D341Med (cell line): ENCODE measurements around the gene COL15A1.

Experiments
- DNase-seq: peaks from one replicate; pipeline ENCODE4 v3.0.0; 2012; ENCODE audit warnings: low spot score

The COL15A1 gene

GRCh38 chr9:99015448-99015847 is 71.7 kb downstream of the COL15A1 start:
- no peak for DNase-seq

GRCh38 chr9:99015890-99016289 is 72.2 kb downstream of the COL15A1 start:
- DNase-seq = no peak

DNA sequence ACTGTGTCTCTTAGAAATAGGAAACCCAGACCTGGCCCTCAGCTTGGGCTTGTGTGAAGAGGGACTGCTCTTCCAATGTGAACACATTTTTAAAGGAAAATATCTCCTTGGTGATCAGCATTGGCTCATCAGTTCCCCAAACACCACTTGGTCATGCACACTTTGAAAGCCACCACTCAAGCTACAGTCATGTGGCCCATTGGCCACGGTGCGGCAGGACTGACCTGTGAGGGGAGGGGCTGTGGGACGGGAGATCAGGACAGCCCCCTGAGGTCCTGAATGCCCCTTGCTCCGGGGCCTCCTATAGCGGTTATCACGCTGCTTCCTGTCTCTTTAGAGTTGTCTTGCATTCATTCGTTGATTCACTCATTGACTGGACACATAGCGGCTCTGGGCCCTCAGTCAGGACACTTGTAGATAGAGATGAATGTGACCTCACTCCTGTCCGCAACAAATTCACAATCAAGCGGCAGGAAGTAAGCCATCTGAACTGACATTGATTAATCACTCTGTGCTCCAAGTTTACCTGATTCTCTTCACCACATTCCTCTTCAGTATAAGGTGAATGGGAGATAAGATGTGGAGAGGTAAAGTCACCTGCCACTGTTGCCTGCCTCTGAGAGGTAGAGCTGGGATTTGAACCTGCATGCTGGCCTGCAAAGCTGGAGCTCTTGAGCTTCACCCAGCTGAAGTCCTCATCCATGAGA is 73.1 kb downstream of the COL15A1 start:
- no peak for DNase-seq

DNA sequence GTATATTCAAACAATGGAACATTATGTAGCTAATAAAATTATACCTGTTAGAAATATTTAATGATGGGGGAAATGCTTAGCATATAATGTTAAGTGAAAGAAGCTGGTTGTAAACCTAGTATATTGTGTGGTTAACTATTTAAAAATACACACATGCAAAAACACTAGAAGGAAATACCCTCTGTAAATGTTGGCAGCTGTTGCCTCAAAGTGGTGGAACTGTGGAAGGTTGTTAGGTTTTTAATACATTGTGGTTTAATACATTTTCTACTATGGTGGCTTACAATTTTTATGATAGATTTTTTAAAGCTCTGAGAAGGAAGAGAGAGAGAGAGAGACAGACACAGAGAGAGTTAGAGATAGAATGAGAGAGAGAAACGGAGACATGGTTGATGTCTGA is 74.9 kb downstream of the COL15A1 start:
- DNase-seq = no peak

DNA sequence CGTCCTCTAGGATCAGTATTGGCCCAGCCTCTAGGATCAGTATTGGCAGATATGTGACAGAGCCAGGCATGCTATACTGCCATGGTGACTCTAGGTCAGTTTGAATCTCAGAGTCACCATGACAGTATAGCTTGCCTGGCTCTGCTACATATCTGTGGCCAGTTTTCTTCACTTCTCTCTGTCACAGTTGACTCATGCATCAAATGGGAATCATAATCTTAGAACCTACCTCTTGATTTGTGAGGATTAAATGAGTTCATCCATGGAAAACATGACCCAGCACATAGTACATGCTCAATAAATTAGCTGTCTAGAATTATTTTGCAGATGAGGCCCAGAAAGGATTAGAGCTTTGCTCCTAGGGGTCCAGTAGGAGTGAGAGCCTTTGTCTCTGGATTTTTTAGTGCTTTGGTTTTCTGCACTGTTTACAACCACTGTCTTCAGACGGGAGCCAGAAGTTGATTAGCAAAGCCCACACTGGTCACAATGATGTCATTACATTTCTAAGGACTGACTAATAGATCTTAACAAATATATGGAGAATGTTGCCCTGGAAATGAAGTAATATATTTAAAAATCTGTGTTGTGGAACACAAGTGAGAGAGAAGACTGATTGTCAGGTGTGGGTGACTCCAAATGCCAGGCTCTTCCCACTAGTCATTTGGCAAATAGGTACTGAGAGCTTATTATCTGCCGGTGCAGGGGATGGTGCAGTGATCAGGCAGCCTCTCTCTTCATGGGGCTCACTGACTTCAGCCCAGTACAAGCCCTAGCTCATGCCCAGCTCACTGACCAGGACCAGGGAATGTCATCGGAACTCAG is 76.0 kb downstream of the COL15A1 start:
- DNase-seq = no peak

GRCh38 chr9:99020786-99021436 is 77.2 kb downstream of the COL15A1 start:
- DNase-seq = no peak

- DNase-seq = no peak
Observed at GRCh38 chr9:99021512-99021911, 77.8 kb downstream of the COL15A1 start.

DNA sequence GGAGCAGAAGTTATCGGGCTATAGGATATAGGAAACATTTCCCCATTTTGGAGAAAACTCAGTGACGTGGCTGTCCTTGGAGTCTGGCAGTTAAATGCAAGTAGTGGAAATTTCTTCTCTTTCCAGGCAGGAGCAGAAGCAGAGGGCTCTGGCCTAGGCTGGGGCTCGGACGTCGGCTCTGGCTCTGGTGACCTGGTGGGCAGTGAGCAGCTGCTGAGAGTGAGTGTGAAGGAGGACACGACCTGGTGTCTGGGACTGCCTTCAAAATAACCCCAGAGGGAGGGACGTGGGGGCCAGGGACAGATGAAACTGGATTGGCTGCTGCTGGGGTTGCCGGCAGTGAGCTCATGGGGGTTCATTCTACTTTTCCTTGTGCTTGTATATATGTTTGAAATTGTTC is 79.5 kb downstream of the COL15A1 start:
- no peak for DNase-seq

GRCh38 chr9:99023831-99024230 is 80.1 kb downstream of the COL15A1 start:
- peak; percentile 72 for DNase-seq

- DNase-seq = no peak
Observed at GRCh38 chr9:99024959-99025358, 81.3 kb downstream of the COL15A1 start.

GRCh38 chr9:99025616-99026270 is 82.0 kb downstream of the COL15A1 start:
- no peak for DNase-seq

GRCh38 chr9:99026271-99026955 is 82.7 kb downstream of the COL15A1 start:
- no peak for DNase-seq

DNA sequence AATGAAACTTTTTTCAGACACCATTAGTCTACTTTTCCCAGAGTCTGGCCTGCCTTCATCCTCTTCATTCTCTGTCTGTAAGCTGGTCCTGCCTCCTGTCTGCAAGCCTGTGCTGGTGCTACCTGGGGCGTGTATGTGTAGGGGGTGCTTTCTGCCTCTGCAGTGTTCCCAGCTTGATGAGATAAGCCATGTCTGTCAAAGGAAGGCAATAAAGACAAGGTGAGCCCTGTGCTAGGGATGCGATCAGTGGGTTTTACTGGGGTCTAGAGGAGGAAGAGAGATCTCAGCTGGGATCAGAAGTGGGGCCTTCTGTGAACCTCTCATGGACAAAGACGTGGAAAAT is 83.2 kb downstream of the COL15A1 start:
- DNase-seq = no peak

DNA sequence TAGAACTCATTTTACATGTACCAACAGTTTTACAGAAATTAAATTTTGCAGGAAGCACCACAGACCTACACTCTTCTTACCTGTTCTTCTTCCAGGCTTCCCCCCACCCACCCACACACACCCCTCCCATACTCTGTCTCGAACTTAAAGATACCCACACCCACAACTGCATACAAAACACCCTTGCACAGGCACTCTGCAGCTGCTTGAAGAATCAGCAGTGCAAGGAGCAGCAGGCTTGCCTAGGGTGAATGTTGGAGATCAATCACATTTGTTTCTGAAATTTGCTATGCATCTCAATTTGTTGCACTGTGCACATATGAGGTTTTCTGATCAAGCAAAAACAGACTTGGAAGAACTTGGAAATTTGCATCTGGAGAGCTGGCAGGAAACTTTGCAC is 83.7 kb downstream of the COL15A1 start:
- DNase-seq = no peak

- no peak for DNase-seq
Observed at GRCh38 chr9:99029083-99029645, 85.5 kb downstream of the COL15A1 start.

- DNase-seq = no peak
Observed at GRCh38 chr9:99030092-99030511, 86.4 kb downstream of the COL15A1 start.

- DNase-seq = no peak
Observed at GRCh38 chr9:99030610-99031109, 87.0 kb downstream of the COL15A1 start.

GRCh38 chr9:99031319-99031718 is 87.6 kb downstream of the COL15A1 start:
- no peak for DNase-seq

GRCh38 chr9:99031994-99032393 is 88.3 kb downstream of the COL15A1 start:
- DNase-seq = no peak

DNA sequence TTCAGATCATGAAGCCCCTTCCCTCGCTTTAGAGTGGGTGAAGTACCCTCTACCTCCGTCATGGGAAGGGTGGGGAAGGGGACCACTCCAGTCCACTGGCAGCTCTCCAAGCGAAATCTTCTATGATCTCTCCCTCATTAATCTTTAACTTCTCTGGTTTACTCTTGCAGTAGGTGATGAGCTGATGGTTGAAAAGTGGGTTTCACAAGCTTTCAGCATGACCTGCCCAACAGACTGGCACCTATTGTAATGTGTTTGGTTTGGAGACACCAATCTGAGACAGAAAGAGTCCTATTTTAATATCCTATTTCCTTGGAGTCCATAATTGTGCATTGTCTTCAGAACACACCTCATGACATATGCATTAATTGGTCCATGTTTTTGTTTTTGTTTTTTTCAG is 90.4 kb downstream of the COL15A1 start:
- no peak for DNase-seq

- no peak for DNase-seq
Observed at GRCh38 chr9:99035313-99035712, 91.6 kb downstream of the COL15A1 start.
